Endothelial cell of umbilical vein (primary cell): ENCODE results near the gene CEP128. TPM values are rescaled to one million over a fixed set of nuclear protein-coding genes. Genes with fewer than 3 reads are reported as not detected.

Experiments used
- BruUV-seq: library from RNA; stranded (reverse); fragments of 400-500 nt; replicated peaks from 2 replicates; lab custom pipeline; 2021; lab: Mats Ljungman, UMichigan
- CTCF ChIA-PET: fragments of 300-600, 350-600 bp; sonication (Branson Sonifier 250); formaldehyde crosslinking; loops from one replicate; lab custom pipeline; 2021; ENCODE audit warnings: antibody characterized with exemption, inconsistent platforms; lab: Charles Lee
- POLR2A ChIA-PET: fragments of 300-600, 350-600 bp; sonication (Branson Sonifier 250); formaldehyde crosslinking; loops from one replicate; lab custom pipeline; 2021; ENCODE audit warnings: antibody characterized with exemption, inconsistent platforms; lab: Charles Lee
- DNase-seq: peaks from one replicate; pipeline ENCODE4 v3.0.0-alpha.2; 2011; ENCODE audit warnings: low read depth, low spot score
- FAIRE-seq: peaks from 2 replicates; lab custom pipeline; 2011; peaks lifted over from hg19 to GRCh38; lab: Jason Lieb, UNC
- H2AFZ ChIP-seq: 2 replicates; pipeline ENCODE4 v1.6.0; 2012; ENCODE audit warnings: low read depth, low read length, control low read depth, inconsistent platforms
- H3K27ac ChIP-seq: 2 replicates; pipeline ENCODE4 v1.5.1; 2011; ENCODE audit warnings: low read depth, mild to moderate bottlenecking, control low read depth, low read length, moderate library complexity; ENCODE audit not compliant: insufficient read depth
- H3K27me3 ChIP-seq, 2 experiments: 2 replicates each; pipeline versions ENCODE4 v1.6.0 to v1.6.1; 2011; ENCODE audit warnings: low read length in 2 of 2, mixed read lengths in 1 of 2; ENCODE audit not compliant: control insufficient read depth in 2 of 2, insufficient read depth in 2 of 2
- H3K36me3 ChIP-seq, 2 experiments: 2 replicates in 1 of 2; 3 replicates in 1 of 2; pipeline ENCODE4 v1.5.1; 2011; ENCODE audit warnings: low read length in 2 of 2, mild to moderate bottlenecking in 1 of 2, moderate library complexity in 1 of 2; ENCODE audit not compliant: control insufficient read depth in 2 of 2, insufficient read depth in 2 of 2; ENCODE audit errors: extremely low read depth in 1 of 2
- H3K4me1 ChIP-seq: 3 replicates; pipeline ENCODE4 v1.5.1; 2011; ENCODE audit warnings: mild to moderate bottlenecking, low read length; ENCODE audit not compliant: control insufficient read depth, insufficient read depth; ENCODE audit errors: extremely low read depth
- H3K4me2 ChIP-seq: 2 replicates; pipeline ENCODE4 v1.6.1; 2011; ENCODE audit warnings: low read length, control low read depth, mixed read lengths; ENCODE audit not compliant: insufficient read depth
- H3K4me3 ChIP-seq, 3 experiments: fragments of 200-600 bp in 1 of 3; sonication (generic), shearing (Covaris generic) in 1 of 3; replicated peaks in 1 of 3; 2 replicates each; pipeline ENCODE4 v1.5.1; 2011 to 2016; ENCODE audit warnings: control low read depth in 3 of 3, low read length in 3 of 3, mild to moderate bottlenecking in 2 of 3, inconsistent platforms in 1 of 3, low read depth in 1 of 3, moderate library complexity in 1 of 3; ENCODE audit not compliant: insufficient read depth in 1 of 3
- H3K79me2 ChIP-seq: 2 replicates; pipeline ENCODE4 v1.6.0; 2012; ENCODE audit warnings: low read length, inconsistent platforms; ENCODE audit not compliant: control insufficient read depth, insufficient read depth
- H3K9ac ChIP-seq: replicated peaks from 2 replicates; pipeline ENCODE3; 2011; ENCODE audit warnings: low read length, control low read depth; ENCODE audit not compliant: insufficient read depth; ENCODE audit errors: extremely low read depth
- H3K9me1 ChIP-seq: replicated peaks from 3 replicates; pipeline ENCODE4 v1.6.0; 2011; ENCODE audit warnings: mild to moderate bottlenecking, low read length; ENCODE audit not compliant: control insufficient read depth, insufficient read depth; ENCODE audit errors: extremely low read depth
- H3K9me3 ChIP-seq: replicated peaks from 2 replicates; pipeline ENCODE4 v1.5.1; 2012; ENCODE audit warnings: low read length, inconsistent platforms; ENCODE audit not compliant: control insufficient read depth, insufficient read depth
- H4K20me1 ChIP-seq: replicated peaks from 2 replicates; pipeline ENCODE3; 2011; ENCODE audit warnings: mild to moderate bottlenecking, low read length; ENCODE audit not compliant: control insufficient read depth, insufficient read depth; ENCODE audit errors: extremely low read depth
- CTCF ChIP-seq, 2 donors: IDR thresholded peaks; 1 replicate in 1 of 2; 2 replicates in 1 of 2; pipeline ENCODE4 v1.5.1; 2011; ENCODE audit warnings: low read length in 2 of 2, mild to moderate bottlenecking in 2 of 2, moderate library complexity in 2 of 2, control low read depth in 1 of 2, inconsistent platforms in 1 of 2, low read depth in 1 of 2; ENCODE audit not compliant: insufficient read depth in 1 of 2; ENCODE audit errors: extremely low read depth in 1 of 2
- EZH2 ChIP-seq: IDR thresholded peaks from 2 replicates; pipeline ENCODE4 v1.6.1; 2012; ENCODE audit warnings: borderline replicate concordance, low read depth, mild to moderate bottlenecking, moderate library complexity, low read length, inconsistent platforms; ENCODE audit not compliant: severe bottlenecking
- FOS ChIP-seq: IDR thresholded peaks from 2 replicates; pipeline ENCODE4 v1.6.1; 2011; ENCODE audit warnings: mild to moderate bottlenecking, low read length, moderate library complexity, borderline replicate concordance; ENCODE audit not compliant: insufficient read depth
- GATA2 ChIP-seq: IDR thresholded peaks from 2 replicates; pipeline ENCODE4 v1.7.0; 2011; ENCODE audit warnings: low read depth, mild to moderate bottlenecking, moderate library complexity, mixed read lengths, low read length; ENCODE audit not compliant: insufficient read length, insufficient read depth
- JUN ChIP-seq: IDR thresholded peaks from 2 replicates; pipeline ENCODE4 v1.6.1; 2011; ENCODE audit warnings: borderline replicate concordance, low read depth; ENCODE audit not compliant: insufficient read length, insufficient read depth
- MAX ChIP-seq: IDR thresholded peaks from 2 replicates; pipeline ENCODE4 v1.6.1; 2011; ENCODE audit not compliant: insufficient read depth, insufficient read length
- MYC ChIP-seq: IDR thresholded peaks from one replicate; pipeline ENCODE4 v1.6.1; 2011; ENCODE audit warnings: mild to moderate bottlenecking, low read depth, low read length
- POLR2A ChIP-seq: IDR thresholded peaks from 2 replicates; pipeline ENCODE4 v1.6.1; 2012; ENCODE audit warnings: low read depth, mild to moderate bottlenecking, control low read depth, low read length
- POLR2AphosphoS5 ChIP-seq: IDR thresholded peaks from 2 replicates; pipeline ENCODE4 v1.6.1; 2012; ENCODE audit warnings: low read depth, mild to moderate bottlenecking, control low read depth, low read length, moderate library complexity; ENCODE audit not compliant: insufficient read depth
- dilution Hi-C: fragments of 300-500 bp; cut with MboI; formaldehyde crosslinking; loops from one replicate; pipeline ENCODE4 v1.15.0; 2019; ENCODE audit warnings: low sequenced_read_pairs; ENCODE audit not compliant: extremely low pct_ligation_motif_present
- intact Hi-C: fragments of 100-400 bp; cut with micrococcal nuclease; formaldehyde crosslinking; loops from one replicate; pipeline ENCODE4 v1.10.0; 2022
- polyA plus RNA-seq, 4 experiments: library from polyadenylated mRNA; depleted of rRNA in 3 of 4; stranded (reverse) in 3 of 4; unstranded in 1 of 4; fragments of >200 nt; gene quantifications; 2 replicates each; pipeline versions ENCODE4 v1.2.1 to v1.2.3, GENCODE V29; 2011 to 2012; ENCODE audit warnings: missing spikeins in 1 of 4
- total RNA-seq: library from RNA; stranded (reverse); gene quantifications from 2 replicates; pipeline ENCODE4 v1.2.3, GENCODE V29; 2021

CEP128 gene
- total and polyA plus RNA-seq, 2 donors (not counting 3 experiments of a cell fraction or from before 2014, with no cell fraction given) = 0.91 to 23.7 TPM

- no peak overlapping the region for H3K9ac ChIP-seq
- DNase-seq = no peak
- ChIA-PET CTCF (no interaction called here), POLR2A (no interaction called here)
- no peak overlapping the region for H3K27ac ChIP-seq
- no peaks in the 10 kb centered on the region for H3K9me3 ChIP-seq
- H3K4me1 ChIP-seq = no peaks in the 10 kb centered on the region
- intact Hi-C loops = no loop called here
- no peak overlapping the region for H3K4me3 ChIP-seq
- no peak overlapping the region for H2AFZ ChIP-seq
- TF ChIP-seq MYC (no peak), MAX (no peak), CTCF (IDR thresholded peaks at IDR 0.05; ENCODE audit: extremely low read depth in 1 of 2, insufficient read depth in 1 of 2, low read depth in 1 of 2, low read length in 2 of 2) (no peak), EZH2 (no peak), FOS (no peak), GATA2 (no peak), POLR2AphosphoS5 (no peak), POLR2A (no peak), JUN (no peak)
- no TSS peak for BruUV-seq
- no peaks in the 10 kb centered on the region for H3K9me1 ChIP-seq
- H3K36me3 ChIP-seq = no peaks in the 10 kb centered on the region
- H3K79me2 ChIP-seq = no peaks in the 10 kb centered on the region
- H3K27me3 ChIP-seq = no peaks in the 10 kb centered on the region
- no peak for FAIRE-seq
- H3K4me2 ChIP-seq = no peak overlapping the region
- H4K20me1 ChIP-seq = no peaks in the 10 kb centered on the region
- dilution Hi-C loops = no loop called here
Observed at GRCh38 chr14:80456209-80456608, 485.3 kb downstream of the CEP128 start.
